ENCODE measurements around the gene LARGE1.

DNA sequence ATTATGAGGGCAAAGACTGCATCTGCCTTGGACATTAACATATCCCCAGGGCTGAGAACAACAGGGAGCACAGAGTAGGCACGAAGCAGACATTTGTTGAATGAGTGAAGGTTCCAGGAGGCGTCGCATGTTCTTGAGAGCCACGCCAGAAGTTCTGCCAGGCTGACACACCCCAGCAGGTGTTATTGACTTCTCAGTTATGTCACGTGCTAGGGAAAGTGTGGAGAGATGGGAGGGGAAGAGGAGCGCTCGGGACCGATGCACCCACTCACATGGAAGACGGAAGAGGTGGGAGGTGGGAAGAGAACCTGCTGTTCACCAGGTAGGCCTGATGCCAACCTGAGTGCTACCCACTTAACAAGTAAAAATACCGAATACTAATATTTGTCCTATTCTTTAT is 232.8 kb downstream of the LARGE1 start:
- no peak for TF ChIP-seq EZH2 (IDR thresholded peaks at IDR 0.05; ENCODE audit: borderline replicate concordance, low read depth, low read length, severe bottlenecking)
- no peak for TF ChIP-seq CTCF (IDR thresholded peaks at IDR 0.05; ENCODE audit: borderline replicate concordance, extremely low read depth, low read length, poor library complexity, severe bottlenecking)

Data from DND-41 (cell line).